ENCODE results near the gene RELA.
"Not testable (repeated sequence)": the region's sequence is repeated elsewhere in the genome, so short reads cannot be mapped to it uniquely, and the experiment has no call there.

Gene RELA

DNA sequence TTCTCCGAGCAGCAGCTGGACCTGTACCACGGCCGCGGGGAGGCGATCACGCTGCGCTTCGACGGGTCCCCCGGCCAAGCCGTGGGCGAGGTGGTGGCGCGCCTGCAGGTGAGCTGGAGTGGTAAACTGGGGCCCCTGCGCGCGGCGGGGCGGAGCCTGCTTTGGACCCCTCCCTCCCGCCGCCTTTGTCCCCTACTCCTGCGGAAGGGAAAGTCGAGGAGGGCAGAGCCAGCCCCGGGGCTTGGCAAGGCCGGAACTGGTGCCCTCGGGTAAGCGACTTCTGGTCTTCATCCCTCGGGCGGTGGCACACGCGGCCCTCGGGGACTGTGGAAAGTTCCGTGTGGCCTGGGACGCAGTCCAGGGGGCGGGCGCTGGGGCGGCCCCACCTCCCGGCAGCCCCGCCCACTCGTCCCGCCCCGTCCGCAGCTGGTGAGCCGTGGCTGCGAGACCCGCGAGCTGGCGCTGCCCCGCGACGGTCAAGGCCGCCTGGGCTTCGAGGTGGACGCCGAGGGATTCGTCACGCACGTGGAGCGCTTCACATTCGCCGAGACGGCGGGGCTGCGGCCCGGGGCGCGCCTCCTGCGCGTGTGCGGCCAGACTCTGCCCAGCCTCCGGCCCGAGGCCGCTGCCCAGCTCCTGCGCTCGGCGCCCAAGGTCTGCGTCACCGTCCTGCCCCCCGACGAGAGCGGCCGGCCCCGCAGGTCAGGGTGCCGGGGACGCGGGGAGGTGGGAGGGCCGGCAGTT lies 15.6 kb downstream of the RELA start:
- no peak for DNase-seq (ENCODE audit: low read depth)

DNA sequence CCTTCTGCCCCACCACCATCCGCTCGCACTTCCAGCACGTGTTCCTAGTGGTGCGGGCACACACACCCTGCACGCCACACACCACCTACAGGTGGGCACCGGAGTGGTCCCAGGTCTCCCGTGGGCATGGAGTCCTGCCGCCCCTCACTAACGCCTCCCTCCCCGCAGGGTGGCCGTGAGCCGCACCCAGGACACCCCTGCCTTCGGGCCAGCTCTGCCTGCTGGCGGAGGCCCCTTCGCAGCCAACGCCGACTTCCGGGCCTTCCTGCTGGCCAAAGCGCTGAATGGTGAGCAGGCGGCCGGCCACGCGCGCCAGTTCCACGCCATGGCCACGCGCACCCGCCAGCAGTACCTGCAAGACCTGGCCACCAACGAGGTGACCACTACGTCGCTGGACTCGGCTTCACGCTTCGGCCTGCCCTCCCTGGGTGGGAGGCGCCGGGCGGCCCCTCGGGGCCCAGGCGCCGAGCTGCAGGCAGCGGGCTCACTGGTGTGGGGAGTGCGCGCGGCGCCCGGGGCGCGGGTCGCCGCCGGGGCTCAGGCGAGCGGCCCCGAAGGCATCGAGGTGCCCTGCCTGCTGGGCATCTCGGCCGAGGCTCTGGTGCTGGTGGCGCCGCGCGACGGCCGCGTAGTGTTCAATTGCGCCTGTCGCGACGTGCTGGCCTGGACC lies 16.3 kb downstream of the RELA start:
- DNase-seq (ENCODE audit: low read depth), result no peak

DNA sequence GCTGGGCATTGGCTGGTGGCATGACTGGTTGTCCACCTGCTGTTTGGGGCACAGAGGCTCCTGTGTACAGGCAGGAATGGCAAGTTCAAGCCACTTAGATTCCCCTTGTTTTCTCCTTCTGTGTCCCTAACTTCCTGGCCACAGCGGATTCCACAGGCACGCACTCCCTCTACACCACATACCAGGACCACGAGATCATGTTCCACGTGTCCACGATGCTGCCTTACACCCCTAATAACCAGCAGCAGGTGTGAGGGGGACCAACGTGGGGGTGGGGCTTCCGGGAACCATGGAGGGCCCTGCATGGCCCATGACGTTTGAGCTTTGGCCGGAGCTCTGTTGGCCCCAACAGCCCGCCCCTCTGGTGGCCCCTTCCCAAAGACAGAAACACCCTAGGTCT lies 17.0 kb downstream of the RELA start:
- no peak for DNase-seq (ENCODE audit: low read depth)

DNA sequence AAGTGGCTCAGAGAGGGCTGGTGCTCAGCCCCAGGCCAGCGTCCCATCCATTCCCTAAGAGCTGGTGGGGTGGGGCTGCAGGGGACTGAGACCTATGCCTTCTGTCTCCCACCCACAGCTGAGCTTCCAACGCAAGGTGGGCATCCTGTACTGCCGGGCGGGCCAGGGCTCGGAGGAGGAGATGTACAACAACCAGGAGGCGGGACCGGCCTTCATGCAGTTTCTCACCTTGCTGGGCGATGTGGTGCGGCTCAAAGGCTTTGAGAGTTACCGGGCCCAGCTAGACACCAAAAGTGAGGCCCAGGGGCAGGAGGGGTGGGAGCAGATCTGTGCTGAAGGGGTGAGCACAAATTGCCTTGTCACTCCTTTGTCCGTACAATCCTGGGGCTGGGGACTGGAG lies 17.9 kb downstream of the RELA start:
- DNase-seq (ENCODE audit: low read depth), result no peak

DNA sequence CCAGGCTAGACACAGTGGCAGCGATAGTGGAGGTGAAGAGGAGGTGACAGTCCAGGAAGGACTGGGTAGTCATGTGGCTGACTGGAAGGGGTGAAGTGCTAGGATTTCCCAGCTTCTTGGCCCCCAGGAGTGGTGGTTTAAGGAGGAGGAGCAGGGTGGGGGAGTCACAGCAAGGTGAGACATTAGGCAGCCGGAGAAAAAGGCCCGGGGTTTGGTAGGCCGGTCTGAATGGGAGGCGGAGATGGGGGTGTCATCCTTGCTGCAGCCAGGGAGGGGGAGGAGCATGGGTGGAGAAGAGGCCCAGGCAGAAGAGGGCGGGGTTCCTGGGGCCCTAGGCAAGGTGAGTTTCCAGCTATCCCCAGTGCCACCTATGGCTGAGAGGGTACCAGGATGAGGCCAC lies 18.7 kb downstream of the RELA start:
- DNase-seq (ENCODE audit: low read depth), result no peak

DNA sequence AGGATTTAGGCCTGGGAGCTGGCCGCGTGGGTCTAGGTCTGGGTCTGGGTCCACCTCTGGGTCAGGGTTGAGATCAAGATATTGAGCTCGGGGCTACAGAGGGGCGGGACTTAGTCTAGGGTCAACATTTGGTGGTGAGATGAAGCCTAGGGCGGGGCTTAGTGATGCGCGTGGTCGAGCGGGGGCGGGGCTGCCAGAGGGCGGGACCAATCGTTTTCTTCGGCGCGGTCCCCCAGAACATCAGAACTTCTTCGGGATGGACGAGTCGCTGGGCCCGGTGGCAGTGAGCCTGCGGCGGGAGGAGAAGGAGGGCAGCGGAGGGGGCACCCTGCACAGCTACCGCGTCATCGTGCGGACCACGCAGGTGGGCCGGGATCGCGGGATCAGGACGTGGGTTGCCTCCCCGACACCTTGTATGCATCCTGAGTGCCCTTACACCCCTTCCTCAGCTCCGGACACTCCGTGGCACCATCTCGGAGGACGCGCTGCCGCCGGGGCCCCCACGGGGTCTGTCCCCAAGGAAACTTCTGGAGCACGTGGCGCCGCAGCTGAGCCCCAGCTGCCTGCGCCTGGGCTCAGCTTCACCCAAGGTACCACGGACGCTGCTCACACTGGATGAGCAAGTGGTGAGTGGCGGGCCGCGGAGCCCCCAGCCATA lies 20.6 kb downstream of the RELA start:
- no peak for DNase-seq (ENCODE audit: low read depth)

DNA sequence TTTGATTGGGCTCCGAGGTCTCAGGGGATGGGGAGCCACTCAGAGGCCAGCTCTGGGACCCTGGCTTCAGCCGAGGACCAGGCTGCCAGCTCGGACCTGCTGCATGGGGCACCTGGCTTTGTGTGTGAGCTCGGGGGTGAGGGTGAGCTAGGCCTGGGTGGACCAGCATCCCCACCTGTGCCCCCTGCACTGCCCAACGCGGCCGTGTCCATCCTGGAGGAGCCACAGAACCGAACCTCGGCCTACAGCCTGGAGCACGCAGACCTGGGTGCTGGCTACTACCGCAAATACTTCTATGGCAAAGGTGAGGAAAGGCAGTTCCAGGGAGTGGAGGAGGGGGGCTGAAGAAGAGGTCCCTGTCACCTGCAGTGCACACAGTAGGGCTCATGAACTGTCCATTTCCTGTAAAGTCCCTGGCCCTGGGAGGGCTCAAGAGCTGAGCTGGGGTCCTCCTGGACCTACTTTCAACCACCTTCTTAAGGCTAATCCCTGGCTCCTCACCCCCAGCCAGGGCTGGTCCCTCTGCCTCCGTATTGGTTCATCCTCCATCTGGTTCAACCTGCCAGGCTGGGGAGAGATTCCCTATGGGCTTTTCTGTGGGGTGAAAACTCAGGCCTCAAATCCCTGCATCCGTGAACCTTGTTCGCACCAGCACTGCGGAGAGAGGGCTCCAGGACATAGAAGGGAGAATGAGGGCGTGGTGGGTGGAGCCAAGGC lies 21.3 kb downstream of the RELA start:
- DNase-seq (ENCODE audit: low read depth), result no peak

DNA sequence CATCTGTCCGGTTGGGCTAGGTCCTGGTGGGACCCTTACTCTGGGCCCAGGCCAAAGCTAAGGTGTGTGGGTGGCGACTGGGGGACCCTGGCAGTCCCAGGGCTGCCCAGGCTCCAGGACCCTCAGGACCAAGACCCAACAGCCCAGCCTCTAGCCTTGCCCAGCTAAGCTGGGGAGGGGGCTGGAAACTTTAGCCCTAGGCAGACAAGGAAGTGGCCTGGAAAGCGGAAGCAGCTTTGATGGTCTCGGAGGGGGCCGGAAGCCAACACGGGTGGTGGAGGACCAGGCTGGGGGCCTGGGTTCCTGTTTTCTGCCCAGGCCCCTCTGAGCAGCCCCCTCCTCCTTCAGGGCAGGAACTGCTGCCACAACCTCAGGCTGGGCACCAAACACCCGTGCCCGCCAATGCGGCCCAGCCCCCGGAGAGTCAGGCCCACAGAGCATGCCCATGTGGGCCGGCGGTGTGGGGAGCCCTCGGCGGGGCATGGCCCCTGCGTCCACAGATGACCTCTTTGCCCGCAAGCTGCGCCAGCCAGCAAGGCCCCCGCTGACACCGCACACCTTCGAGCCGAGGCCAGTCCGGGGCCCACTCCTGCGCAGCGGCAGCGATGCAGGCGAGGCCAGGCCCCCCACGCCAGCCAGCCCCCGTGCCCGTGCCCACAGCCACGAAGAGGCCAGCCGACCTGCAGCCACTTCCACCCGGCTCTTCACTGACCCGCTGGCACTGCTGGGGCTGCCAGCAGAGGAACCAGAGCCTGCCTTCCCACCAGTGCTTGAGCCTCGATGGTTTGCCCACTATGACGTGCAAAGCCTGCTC lies 22.0 kb downstream of the RELA start:
- DNase-seq (ENCODE audit: low read depth), result peak; percentile 90

DNA sequence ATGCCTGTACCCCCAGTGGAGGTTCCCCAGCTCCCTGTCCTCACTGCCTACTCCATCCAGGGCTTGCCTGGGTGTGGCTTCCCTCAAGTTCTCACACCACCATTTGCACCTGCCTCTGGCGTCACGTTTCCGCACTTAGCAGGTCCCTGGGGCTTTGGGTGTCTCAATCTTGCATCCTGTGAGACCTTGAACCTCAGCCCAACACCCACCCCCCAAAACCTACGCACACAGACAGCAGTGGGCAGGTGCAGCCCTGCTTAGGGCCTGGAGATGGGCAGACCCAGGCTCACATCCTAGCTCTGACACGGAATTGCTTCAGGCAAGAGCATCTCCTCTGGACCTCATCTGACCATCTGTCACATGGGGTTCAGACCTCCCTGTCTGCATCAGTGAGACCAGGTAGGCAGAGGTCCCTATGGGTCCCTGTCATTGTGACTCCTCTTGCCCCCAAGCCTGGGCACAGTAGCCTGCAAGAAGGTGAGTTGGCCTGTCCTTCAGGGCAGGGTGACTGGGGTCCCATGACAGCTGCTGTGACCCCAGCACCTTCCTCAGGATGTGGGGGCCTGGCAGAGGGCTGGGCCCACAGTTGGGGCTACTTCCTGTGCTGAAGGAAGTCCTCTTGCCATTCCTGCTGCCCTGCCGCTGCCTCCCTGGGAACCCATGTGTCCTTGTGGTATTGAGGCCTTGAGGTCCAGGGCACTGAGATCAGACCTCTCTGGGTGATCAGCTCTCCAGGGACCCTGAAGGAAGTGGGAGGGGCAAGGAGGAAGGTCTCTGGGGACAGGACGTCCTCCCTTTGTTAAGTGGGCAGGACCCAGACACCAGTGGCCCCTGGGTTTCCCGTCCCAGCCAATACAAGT lies 22.9 kb downstream of the RELA start:
- DNase-seq (ENCODE audit: low read depth), result peak; percentile 94

DNA sequence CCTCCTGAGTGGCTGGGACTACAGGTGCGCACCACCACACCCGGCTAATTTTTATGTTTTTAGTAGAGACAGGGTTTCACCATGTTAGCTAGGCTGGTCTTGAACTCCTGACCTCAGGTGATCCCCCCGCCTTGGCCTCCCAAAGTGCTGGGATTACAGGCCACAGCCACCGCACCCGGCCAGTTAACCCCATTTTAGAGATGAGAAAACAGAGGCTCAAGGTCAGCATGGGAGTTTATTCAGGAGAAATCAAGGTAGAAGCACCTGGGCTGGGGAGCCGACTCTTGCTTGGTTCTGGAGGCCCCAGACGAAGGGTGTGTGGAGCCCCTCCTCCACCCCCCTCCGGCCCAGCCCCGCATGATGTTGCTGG lies 23.5 kb downstream of the RELA start:
- DNase-seq (ENCODE audit: low read depth), result not testable (repeated sequence)

DNA sequence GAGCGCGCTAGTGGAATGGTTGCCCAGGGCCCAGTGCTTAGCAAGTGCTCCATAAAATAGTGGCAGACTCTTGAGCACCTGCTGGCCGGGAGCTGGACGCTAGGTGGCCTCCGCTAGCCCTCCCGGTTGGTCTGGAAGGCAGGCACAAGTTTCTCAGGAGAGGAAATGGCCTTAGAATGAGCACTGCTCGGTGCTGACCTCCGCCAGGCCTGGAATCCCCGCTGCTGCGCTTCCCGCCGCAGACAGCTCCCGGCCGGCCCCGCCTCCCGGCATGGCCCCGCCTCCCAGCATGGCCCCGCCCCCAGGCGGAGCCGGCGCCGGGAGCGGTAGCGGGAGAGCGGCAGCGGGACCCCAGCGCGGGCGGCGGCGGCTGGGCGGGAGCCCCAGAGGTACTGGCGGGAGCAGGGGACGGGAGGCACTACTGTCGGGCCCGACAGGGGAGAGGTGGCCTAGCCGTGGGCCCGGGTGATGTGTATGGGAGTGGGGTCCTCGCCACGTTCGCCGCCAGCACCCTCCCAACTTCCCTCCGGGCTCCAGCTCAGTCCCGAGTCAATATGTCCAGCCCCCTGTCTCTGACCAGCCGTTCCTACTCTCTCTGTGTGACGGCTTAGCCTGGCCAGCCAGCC lies 24.8 kb downstream of the RELA start, which contains the start of gene SIPA1:
SIPA1 (plus strand) TSS at position 308 of the 626 bp plus-strand sequence. CDS start 2,821 bp downstream, outside the sequence.
- DNase-seq (ENCODE audit: low read depth), result peak; percentile 92

DNA sequence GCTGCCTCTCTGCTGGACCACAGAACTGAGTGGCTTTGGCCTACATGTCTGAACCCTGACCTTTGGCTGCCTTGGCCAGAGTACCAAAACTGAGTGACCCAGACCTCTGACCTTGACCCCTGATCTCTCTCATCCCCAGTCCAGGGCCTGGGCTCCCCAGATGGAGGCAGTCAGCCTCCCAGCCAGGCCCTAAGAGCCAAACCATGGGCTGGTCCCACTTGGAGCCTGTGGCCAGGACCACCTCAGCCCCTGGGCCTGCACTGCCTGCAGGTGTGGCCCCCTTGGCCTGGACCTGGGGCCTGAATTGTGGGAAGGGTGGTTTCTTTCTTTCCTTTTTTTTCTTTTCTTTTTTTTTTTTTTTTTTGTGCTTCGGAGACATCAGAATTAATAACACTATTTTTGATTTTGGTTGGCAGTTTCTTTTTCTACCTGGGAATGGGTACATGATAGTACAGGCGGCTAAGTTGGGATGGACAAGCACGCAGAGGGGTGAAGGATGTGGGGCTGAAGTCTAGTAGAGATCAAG lies 25.6 kb downstream of the RELA start:
- no peak for DNase-seq (ENCODE audit: low read depth)

DNA sequence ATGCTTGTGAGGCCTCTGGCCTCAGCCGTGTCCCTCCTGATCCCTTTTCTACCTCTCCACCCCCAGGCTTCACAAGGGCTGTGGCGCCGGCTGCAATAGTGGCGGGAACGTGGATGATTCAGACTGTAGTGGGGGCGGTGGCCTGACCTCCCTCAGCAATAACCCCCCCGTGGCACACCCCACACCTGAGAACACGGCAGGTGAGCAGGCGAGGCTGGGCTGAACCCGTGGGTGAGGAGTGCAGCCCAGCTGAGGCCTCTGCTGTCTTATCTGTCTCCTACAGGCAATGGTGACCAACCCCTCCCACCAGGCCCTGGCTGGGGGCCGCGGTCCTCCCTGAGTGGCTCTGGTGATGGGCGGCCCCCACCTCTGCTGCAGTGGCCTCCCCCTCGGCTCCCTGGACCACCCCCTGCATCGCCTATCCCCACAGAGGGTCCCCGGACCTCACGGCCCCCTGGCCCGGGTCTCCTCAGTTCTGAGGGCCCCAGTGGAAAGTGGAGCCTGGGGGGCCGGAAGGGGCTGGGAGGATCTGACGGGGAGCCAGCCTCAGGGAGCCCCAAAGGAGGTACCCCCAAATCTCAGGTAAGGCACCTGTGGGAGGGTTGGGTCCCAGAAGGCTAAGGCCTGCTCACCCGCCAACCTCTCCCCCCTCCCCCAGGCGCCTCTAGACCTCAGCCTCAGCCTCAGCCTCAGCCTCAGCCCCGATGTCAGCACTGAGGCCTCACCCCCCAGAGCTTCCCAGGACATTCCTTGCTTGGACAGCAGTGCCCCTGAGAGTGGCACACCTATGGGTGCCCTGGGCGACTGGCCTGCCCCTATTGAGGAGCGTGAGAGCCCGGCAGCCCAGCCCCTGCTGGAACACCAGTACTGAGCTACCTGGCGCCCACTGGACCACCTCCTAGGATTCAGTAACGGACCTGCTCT lies 26.3 kb downstream of the RELA start:
- DNase-seq (ENCODE audit: low read depth), result no peak

DNA sequence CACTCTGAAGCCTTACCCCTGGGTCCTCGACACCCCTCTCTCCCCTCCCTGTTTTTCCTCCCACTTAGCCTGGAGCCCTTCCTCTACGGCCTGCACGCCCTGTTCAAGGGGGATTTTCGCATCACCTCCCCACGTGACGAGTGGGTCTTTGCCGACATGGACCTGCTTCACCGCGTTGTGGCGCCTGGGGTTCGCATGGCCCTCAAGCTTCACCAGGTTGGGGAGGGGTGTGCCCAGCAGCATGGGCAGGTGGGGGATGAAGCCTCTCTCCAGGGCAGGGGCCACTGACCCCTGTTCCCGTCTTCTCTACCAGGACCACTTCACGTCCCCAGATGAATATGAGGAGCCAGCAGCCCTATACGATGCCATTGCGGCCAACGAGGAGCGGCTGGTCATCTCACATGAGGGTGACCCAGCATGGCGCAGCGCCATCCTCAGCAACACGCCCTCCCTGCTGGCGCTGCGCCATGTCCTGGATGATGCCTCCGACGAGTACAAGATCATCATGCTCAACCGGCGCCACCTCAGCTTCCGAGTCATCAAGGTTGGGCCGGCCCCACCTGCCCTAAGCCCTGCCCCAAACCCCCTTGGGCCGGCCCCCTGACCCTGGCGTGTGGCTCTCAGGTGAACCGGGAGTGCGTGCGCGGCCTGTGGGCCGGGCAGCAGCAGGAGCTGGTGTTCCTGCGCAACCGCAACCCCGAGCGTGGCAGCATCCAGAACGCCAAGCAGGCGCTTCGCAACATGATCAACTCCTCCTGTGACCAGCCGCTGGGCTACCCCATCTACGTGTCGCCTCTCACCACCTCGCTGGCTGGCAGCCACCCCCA lies 27.6 kb downstream of the RELA start:
- DNase-seq (ENCODE audit: low read depth), result no peak

DNA sequence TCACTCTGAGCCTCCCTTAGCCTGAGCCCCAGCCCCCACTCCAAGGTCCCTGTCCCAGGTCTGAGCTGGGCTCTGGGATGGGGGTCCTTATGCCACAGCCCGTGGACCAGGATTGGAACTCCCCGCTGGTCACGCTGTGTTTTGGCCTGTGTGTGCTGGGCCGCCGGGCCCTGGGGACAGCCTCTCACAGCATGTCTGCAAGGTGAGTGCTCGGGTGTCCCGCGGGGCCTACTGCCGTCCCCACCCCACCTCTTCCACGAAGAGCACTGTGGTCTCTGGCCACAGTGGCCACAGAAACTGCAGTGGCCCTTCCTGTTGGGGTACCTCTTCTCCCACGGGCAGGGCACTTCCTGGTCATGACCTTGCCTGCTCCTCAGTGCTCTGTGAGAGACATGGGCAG lies 28.3 kb downstream of the RELA start:
- DNase-seq (ENCODE audit: low read depth), result no peak

DNA sequence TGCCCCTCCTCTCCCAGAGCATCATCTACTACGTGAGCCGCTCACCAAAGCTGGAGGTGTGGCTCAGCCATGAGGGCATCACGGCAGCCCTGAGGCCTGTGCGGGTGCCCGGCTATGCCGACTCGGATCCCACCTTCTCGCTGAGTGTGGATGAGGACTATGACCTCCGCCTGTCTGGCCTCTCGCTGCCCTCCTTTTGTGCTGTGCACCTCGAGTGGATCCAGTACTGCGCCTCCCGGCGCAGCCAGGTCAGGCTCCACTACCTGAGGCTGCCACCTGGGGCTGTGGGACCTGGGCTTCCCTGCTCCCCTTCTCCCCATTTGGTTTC lies 28.6 kb downstream of the RELA start:
- no peak for DNase-seq (ENCODE audit: low read depth)

DNA sequence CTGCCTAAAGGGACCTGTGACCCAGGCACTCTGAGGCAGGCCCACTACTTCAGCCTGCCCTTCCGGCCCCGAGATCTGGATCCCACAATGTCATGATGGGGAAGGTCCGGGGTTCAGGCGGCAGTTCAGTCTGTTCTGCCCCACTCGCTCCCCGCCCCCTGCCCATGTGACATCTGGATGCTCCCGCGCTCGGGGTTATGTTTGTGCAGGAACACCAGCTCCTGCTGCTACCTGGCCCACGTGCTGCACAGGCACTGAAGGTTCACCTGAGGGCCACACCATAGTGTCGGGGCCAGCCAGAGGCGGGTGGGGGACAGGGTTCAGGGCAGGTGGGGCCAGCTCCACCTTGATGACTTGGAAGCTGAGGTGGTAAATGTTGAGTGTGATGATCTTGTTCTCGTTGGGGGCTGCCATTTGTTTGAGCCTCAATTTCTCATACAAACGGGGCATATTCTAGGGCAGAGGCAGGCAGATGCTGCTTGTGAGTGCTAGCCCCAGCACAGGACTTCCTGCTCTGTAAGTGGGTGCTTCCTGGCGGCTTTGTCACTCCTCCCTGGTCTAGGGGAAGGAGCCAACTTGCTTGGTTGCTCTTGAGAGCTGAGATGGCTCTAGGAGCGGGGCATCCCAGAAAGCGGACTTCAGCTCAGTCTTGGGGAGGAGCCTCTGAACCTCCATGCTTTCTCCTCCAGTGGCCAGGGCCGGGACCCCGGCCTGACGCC lies 29.2 kb downstream of the RELA start:
- DNase-seq (ENCODE audit: low read depth), result no peak

DNA sequence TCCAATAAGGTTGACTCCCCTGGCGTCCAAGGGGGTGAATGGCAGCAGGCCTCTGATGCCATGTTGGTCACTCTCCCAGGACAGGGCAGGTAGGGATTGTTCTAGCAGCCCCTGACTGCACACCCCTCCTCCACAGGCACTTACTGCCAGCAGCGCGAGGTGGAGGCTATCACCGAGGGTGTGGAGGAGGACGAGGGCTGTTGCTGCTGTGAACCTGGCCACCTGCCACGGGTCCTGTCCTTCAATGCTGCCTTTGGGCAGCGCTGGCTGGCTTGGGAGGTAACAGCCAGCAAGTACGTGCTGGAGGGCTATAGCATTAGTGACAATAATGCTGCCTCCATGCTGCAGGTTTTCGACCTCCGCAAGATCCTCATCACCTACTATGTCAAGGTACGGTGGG lies 32.5 kb downstream of the RELA start:
- no peak for DNase-seq (ENCODE audit: low read depth)
